Measurements from ENCODE around the gene UMAD1.

The UMAD1 gene

GRCh38 chr7:7640221-7641128 lies at the start of gene UMAD1:
UMAD1 (plus strand) TSS chr7:7640752; CDS start chr7:7673372, 32,620 bp downstream.
- in situ Hi-C loops (cut with MboI; ENCODE audit: low sequenced_read_pairs): no loop called here

- in situ Hi-C loops (cut with MboI; ENCODE audit: low sequenced_read_pairs): loop anchor here (25.0 kb wide), 1 partner anchor 617 kb away; no protein-coding TSS in a partner anchor
Measured at GRCh38 chr7:7595451-7595850, 45.1 kb upstream of the UMAD1 start.

GRCh38 chr7:7596176-7596575 lies 44.4 kb upstream of the UMAD1 start:
- in situ Hi-C loops (cut with MboI; ENCODE audit: low sequenced_read_pairs): loop anchor here (25.0 kb wide), 1 partner anchor 616 kb away; no protein-coding TSS in a partner anchor

GRCh38 chr7:7607010-7607409 lies 33.5 kb upstream of the UMAD1 start:
- in situ Hi-C loops (cut with MboI; ENCODE audit: low sequenced_read_pairs): no loop called here

GRCh38 chr7:7609330-7609729 lies 31.2 kb upstream of the UMAD1 start:
- in situ Hi-C loops (cut with MboI; ENCODE audit: low sequenced_read_pairs): no loop called here

- in situ Hi-C loops (cut with MboI; ENCODE audit: low sequenced_read_pairs): no loop called here
Measured at GRCh38 chr7:7612519-7612918, 28.0 kb upstream of the UMAD1 start.

- in situ Hi-C loops (cut with MboI; ENCODE audit: low sequenced_read_pairs): no loop called here
Measured at GRCh38 chr7:7613210-7613609, 27.3 kb upstream of the UMAD1 start.

- in situ Hi-C loops (cut with MboI; ENCODE audit: low sequenced_read_pairs): no loop called here
Measured at GRCh38 chr7:7614018-7614741, 26.4 kb upstream of the UMAD1 start.

- in situ Hi-C loops (cut with MboI; ENCODE audit: low sequenced_read_pairs): no loop called here
Measured at GRCh38 chr7:7617550-7617949, 23.0 kb upstream of the UMAD1 start.

- in situ Hi-C loops (cut with MboI; ENCODE audit: low sequenced_read_pairs): no loop called here
Measured at GRCh38 chr7:7618410-7618809, 22.1 kb upstream of the UMAD1 start.

GRCh38 chr7:7620236-7620635 lies 20.3 kb upstream of the UMAD1 start:
- in situ Hi-C loops (cut with MboI; ENCODE audit: low sequenced_read_pairs): no loop called here

- in situ Hi-C loops (cut with MboI; ENCODE audit: low sequenced_read_pairs): no loop called here
Measured at GRCh38 chr7:7620644-7621210, 19.8 kb upstream of the UMAD1 start.

GRCh38 chr7:7628476-7628875 lies 12.1 kb upstream of the UMAD1 start:
- in situ Hi-C loops (cut with MboI; ENCODE audit: low sequenced_read_pairs): no loop called here

GRCh38 chr7:7630626-7631329 lies 9.8 kb upstream of the UMAD1 start:
- in situ Hi-C loops (cut with MboI; ENCODE audit: low sequenced_read_pairs): no loop called here

- in situ Hi-C loops (cut with MboI; ENCODE audit: low sequenced_read_pairs): no loop called here
Measured at GRCh38 chr7:7639421-7639820, 1.1 kb upstream of the UMAD1 start.

GRCh38 chr7:7639847-7640220 lies 718 bp upstream of the UMAD1 start:
- in situ Hi-C loops (cut with MboI; ENCODE audit: low sequenced_read_pairs): no loop called here

- in situ Hi-C loops (cut with MboI; ENCODE audit: low sequenced_read_pairs): no loop called here
Measured at GRCh38 chr7:7641129-7641663, 644 bp downstream of the UMAD1 start.

GRCh38 chr7:7642081-7642480 lies 1.5 kb downstream of the UMAD1 start:
- in situ Hi-C loops (cut with MboI; ENCODE audit: low sequenced_read_pairs): no loop called here

GRCh38 chr7:7647495-7648036 lies 7.0 kb downstream of the UMAD1 start:
- in situ Hi-C loops (cut with MboI; ENCODE audit: low sequenced_read_pairs): no loop called here

GRCh38 chr7:7650682-7651206 lies 10.2 kb downstream of the UMAD1 start:
- in situ Hi-C loops (cut with MboI; ENCODE audit: low sequenced_read_pairs): no loop called here

All from HL-60/S4 treated with retinoic acid at 250 ng/mL for 4 days and 3 days (cell line).